Ishikawa (cell line): ENCODE measurements around the gene DONSON.

Source experiments
- CEBPB ChIP-seq: IDR thresholded peaks from 2 replicates; pipeline ENCODE4 v1.6.1; 2012
- CREB1 ChIP-seq: IDR thresholded peaks from 2 replicates; pipeline ENCODE4 v1.6.1; 2012; ENCODE audit warnings: low read depth
- EGR1 ChIP-seq: IDR thresholded peaks from 2 replicates; pipeline ENCODE4 v1.6.1; 2012
- EP300 ChIP-seq: IDR thresholded peaks from 2 replicates; pipeline ENCODE4 v1.6.1; 2012; ENCODE audit warnings: borderline replicate concordance
- FOXM1 ChIP-seq: IDR thresholded peaks from 2 replicates; pipeline ENCODE4 v1.6.1; 2012; ENCODE audit warnings: low read depth, borderline replicate concordance
- NFIC ChIP-seq: IDR thresholded peaks from 2 replicates; pipeline ENCODE4 v1.6.1; 2012
- RAD21 ChIP-seq: IDR thresholded peaks from 2 replicates; pipeline ENCODE4 v1.6.1; 2012; ENCODE audit warnings: low read depth
- TAF1 ChIP-seq: IDR thresholded peaks from 2 replicates; pipeline ENCODE4 v1.6.1; 2012; ENCODE audit warnings: low read depth, mild to moderate bottlenecking
- TCF12 ChIP-seq: IDR thresholded peaks from 2 replicates; pipeline ENCODE4 v1.6.1; 2012; ENCODE audit warnings: low read depth
- TEAD4 ChIP-seq: IDR thresholded peaks from 2 replicates; pipeline ENCODE4 v1.6.1; 2012
- YY1 ChIP-seq: IDR thresholded peaks from 2 replicates; pipeline ENCODE4 v1.6.1; 2012; ENCODE audit warnings: low read depth
- ZBTB7A ChIP-seq: IDR thresholded peaks from 2 replicates; pipeline ENCODE4 v1.6.1; 2012; ENCODE audit warnings: low read depth
- TF ChIP-seq, protein P1 (sequence below): IDR thresholded peaks from 2 replicates; pipeline ENCODE4 v1.6.1; 2012; ENCODE audit warnings: low read depth, mild to moderate bottlenecking
- TF ChIP-seq, protein P2 (sequence below): IDR thresholded peaks from 2 replicates; pipeline ENCODE4 v1.6.1; 2012
- TF ChIP-seq, protein P3 (sequence below): IDR thresholded peaks from 2 replicates; pipeline ENCODE4 v1.6.1; 2012

The DONSON gene, protein sequence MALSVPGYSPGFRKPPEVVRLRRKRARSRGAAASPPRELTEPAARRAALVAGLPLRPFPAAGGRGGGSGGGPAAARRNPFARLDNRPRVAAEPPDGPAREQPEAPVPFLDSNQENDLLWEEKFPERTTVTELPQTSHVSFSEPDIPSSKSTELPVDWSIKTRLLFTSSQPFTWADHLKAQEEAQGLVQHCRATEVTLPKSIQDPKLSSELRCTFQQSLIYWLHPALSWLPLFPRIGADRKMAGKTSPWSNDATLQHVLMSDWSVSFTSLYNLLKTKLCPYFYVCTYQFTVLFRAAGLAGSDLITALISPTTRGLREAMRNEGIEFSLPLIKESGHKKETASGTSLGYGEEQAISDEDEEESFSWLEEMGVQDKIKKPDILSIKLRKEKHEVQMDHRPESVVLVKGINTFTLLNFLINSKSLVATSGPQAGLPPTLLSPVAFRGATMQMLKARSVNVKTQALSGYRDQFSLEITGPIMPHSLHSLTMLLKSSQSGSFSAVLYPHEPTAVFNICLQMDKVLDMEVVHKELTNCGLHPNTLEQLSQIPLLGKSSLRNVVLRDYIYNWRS

DNA sequence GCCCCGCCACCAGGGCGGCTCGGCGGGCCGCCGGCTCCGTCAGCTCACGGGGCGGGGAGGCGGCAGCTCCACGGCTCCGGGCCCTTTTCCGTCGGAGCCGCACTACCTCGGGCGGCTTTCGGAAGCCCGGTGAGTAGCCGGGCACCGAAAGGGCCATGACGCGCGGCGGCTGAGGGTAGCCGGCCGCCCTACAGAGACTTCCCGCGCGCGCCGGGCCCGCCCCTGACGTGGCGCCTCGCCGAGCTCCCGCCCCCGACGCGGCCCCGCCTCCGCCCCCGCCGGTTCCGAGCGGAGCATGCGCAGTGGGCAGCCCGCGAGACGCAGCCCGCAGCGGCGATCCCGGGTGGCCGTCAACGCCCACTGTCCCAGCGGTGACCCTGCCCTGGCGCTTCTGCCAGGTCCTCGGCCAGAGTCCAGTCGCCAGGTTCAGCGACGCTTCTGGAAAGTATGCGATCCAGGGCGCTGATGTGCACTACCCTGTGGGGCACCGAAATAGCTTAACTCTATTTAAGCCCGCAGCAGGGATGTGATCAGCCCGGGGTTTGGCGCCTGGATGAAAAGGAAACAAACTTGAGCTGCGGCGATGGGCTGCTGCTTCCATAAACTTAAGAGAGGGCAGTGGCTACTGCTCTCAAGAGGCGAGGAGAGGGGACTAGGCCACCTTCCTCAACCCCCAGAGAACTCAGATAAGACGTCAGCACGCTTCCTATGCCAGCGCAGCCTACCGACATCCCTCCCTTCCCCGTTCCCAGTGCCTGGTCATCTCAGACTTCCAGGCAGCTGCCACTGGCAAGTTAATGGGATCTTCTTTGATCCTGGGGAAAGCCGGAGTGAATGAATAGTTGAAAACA is at the start of gene DONSON:
TSS of gene DONSON (minus strand) at position 200 of the 851 bp plus-strand sequence. CDS start at position 157, 43 bp downstream.
- TF ChIP-seq CREB1 (no peak), TCF12 (peak; percentile 30; the same call in 1 of the 2 replicates), TAF1 (peak; percentile 65; the same call in 1 of the 2 replicates), TEAD4 (no peak), FOXM1 (no peak), EGR1 (peak; percentile 73)

DNA sequence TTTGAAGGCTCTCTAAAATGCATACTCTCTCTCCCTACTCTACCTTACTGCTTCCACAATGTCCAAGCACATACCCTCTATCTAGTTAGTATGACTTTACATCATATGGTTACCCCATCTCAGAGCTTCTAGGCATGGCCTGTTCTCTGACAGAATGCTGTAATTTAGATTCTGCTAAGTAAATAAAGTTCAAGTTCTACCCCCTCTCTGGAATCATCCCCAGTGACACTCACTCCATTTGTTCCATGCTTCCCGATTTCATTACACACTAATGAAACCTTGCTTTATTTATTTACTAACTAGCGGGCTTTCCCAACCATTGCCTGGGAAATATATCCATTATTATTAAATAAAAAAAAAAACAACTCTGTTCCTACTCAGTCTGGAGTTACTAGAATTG is 45.8 kb upstream of the DONSON start:
- no peak for TF ChIP-seq ZBTB7A
- TF ChIP-seq RAD21 = no peak
- TF ChIP-seq EGR1 = no peak
- TF ChIP-seq, protein P1, sequence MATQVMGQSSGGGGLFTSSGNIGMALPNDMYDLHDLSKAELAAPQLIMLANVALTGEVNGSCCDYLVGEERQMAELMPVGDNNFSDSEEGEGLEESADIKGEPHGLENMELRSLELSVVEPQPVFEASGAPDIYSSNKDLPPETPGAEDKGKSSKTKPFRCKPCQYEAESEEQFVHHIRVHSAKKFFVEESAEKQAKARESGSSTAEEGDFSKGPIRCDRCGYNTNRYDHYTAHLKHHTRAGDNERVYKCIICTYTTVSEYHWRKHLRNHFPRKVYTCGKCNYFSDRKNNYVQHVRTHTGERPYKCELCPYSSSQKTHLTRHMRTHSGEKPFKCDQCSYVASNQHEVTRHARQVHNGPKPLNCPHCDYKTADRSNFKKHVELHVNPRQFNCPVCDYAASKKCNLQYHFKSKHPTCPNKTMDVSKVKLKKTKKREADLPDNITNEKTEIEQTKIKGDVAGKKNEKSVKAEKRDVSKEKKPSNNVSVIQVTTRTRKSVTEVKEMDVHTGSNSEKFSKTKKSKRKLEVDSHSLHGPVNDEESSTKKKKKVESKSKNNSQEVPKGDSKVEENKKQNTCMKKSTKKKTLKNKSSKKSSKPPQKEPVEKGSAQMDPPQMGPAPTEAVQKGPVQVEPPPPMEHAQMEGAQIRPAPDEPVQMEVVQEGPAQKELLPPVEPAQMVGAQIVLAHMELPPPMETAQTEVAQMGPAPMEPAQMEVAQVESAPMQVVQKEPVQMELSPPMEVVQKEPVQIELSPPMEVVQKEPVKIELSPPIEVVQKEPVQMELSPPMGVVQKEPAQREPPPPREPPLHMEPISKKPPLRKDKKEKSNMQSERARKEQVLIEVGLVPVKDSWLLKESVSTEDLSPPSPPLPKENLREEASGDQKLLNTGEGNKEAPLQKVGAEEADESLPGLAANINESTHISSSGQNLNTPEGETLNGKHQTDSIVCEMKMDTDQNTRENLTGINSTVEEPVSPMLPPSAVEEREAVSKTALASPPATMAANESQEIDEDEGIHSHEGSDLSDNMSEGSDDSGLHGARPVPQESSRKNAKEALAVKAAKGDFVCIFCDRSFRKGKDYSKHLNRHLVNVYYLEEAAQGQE = no peak
- no peak for TF ChIP-seq NFIC
- no peak for TF ChIP-seq TCF12
- TF ChIP-seq CREB1 = no peak
- TF ChIP-seq CEBPB = no peak
- no peak for TF ChIP-seq YY1
- no peak for TF ChIP-seq FOXM1
- no peak for TF ChIP-seq EP300
- TF ChIP-seq TEAD4 = no peak
- TF ChIP-seq, protein P2, sequence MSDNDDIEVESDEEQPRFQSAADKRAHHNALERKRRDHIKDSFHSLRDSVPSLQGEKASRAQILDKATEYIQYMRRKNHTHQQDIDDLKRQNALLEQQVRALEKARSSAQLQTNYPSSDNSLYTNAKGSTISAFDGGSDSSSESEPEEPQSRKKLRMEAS = no peak
- TF ChIP-seq, protein P3, sequence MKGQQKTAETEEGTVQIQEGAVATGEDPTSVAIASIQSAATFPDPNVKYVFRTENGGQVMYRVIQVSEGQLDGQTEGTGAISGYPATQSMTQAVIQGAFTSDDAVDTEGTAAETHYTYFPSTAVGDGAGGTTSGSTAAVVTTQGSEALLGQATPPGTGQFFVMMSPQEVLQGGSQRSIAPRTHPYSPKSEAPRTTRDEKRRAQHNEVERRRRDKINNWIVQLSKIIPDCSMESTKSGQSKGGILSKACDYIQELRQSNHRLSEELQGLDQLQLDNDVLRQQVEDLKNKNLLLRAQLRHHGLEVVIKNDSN = no peak
- TF ChIP-seq TAF1 = no peak

DNA sequence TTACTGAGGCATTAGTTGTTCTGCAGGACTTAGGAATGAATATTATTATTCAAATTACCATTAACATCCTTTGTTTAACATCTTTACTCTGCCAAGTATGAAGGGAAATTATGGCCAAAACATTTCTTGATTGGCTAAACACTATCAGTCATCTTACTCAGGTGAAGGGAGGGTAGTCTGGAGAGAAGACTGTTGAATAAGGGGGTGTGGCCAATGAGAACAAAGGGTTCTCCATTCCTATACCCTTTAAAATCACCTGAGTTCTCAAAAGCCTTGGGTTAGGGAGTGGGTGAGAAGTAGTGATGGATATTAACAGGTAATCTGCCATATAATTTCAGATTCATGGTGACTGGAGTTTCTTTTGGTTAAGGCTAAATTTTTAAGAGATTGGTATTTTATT is 33.8 kb upstream of the DONSON start:
- TF ChIP-seq, protein P3 = no peak
- TF ChIP-seq TCF12 (no peak), ZBTB7A (no peak), TAF1 (no peak), YY1 (no peak), CREB1 (no peak), FOXM1 (no peak), CEBPB (no peak), RAD21 (no peak), EP300 (no peak), TEAD4 (no peak), EGR1 (no peak), NFIC (no peak)
- TF ChIP-seq, protein P2 = no peak
- TF ChIP-seq, protein P1 = no peak

DNA sequence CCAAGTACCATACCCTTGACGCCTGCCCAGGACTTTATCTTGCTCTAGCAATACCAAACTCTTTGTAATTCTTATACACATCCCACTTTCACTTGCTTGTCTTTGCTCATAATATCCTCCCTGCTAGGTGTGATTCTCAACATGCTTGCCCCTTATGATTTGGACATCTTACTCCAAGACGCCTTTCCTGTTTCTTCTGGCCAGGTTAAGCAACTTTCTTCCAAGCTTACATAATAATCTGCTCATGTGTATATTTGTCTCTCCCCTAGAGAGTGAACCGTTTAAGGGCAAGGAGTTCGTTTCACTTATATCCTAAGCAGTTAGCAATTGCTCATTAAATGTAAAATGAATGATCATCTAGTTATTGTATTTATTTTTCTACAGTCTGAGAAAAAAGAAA is 31.2 kb upstream of the DONSON start:
- TF ChIP-seq, protein P3 = no peak

DNA sequence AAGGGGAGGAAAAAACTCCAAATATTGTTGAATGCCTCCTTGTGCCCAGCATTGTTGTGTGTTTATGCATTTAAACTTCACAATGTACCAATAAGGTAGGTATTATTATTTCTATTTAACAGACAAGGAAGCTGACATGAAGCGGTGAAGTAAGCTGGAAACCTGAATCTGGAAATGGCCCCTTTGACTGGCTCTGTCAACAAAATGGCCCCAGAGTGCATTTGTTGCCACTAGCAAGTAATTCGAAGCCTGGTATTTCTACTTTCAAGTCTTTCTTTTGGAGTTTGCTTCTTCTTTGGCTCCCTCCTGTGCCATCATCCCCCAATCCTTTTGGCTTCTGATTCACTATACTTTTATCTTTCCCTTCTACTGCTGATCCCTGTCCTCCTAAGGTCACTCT is 29.9 kb upstream of the DONSON start:
- TF ChIP-seq NFIC = no peak
- no peak for TF ChIP-seq ZBTB7A
- TF ChIP-seq RAD21 = no peak
- TF ChIP-seq EP300 = no peak
- no peak for TF ChIP-seq CREB1
- TF ChIP-seq EGR1 = no peak
